ENCODE results near the gene PIP5K1C.

DNA sequence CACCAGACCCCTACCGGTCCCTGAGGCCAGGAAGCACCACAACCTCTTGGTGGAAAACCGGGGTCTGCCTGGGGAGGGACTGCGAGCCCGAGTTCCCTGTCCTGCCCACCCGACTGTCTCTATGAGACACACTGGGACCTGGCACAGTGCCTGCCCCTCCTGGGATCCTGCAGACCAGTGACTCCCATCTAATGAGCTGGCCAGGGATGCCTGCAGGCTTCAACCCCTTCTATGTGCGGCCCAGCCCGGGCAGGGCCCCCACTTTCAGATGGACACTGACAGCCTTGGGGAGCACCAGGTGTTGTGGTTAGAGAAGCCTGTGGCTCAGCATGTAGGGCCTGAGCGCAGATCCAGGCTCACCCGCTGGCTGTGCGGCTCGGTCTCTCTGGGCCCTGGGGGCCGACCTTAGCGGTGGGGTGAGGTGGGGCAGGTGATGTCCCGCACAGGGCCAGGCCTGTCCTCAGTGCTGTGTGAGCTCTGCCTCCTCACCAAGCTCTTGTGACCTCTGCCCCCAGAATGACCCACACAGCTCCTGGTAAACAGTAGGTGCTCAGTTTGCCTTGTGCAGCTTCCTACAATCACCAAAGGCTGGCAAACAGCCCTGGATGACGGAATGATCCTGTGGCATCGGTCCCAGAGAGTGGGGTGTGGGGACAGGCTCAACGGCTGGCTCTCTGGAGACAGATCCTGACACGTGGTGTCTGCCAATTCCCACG, 55.8 kb downstream of the PIP5K1C start:
- TF ChIP-seq, protein P1, sequence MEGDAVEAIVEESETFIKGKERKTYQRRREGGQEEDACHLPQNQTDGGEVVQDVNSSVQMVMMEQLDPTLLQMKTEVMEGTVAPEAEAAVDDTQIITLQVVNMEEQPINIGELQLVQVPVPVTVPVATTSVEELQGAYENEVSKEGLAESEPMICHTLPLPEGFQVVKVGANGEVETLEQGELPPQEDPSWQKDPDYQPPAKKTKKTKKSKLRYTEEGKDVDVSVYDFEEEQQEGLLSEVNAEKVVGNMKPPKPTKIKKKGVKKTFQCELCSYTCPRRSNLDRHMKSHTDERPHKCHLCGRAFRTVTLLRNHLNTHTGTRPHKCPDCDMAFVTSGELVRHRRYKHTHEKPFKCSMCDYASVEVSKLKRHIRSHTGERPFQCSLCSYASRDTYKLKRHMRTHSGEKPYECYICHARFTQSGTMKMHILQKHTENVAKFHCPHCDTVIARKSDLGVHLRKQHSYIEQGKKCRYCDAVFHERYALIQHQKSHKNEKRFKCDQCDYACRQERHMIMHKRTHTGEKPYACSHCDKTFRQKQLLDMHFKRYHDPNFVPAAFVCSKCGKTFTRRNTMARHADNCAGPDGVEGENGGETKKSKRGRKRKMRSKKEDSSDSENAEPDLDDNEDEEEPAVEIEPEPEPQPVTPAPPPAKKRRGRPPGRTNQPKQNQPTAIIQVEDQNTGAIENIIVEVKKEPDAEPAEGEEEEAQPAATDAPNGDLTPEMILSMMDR (optimal IDR thresholded peaks at IDR 0.05 in 1 of 3, IDR thresholded peaks at IDR 0.05 in 1 of 3, conservative IDR thresholded peaks at IDR 0.05 in 1 of 3; ENCODE audit: extremely low read depth in 1 of 3, insufficient read depth in 2 of 3, low read length in 3 of 3), result no peak
- no peak for TF ChIP-seq EZH2 (IDR thresholded peaks at IDR 0.05; ENCODE audit: low read length)

All from keratinocyte (primary cell).